WTC11 (cell line): ENCODE data around the gene CLOCK. TPM values are rescaled to one million over a fixed set of nuclear protein-coding genes. Genes with fewer than 3 reads are reported as not detected.

Experiments
- ATAC-seq: fragments of 200-7000 bp; cut with Tn5 transposase; 2 replicates; pipeline ENCODE4 v1.10.0; 2021; ENCODE audit warnings: mild to moderate bottlenecking, moderate library complexity
- CTCF ChIA-PET: fragments of 300-600 bp; sonication (Branson Sonifier 250); formaldehyde crosslinking; loops from one replicate; lab custom pipeline; 2021; ENCODE audit warnings: antibody characterized with exemption; lab: Charles Lee
- POLR2A ChIA-PET: fragments of 350-600 bp; sonication (Branson Sonifier 250); formaldehyde crosslinking; loops from one replicate; lab custom pipeline; 2021; ENCODE audit warnings: antibody characterized with exemption; lab: Charles Lee
- DNase-seq: peaks from one replicate; pipeline ENCODE4 v3.0.0; 2021; ENCODE audit warnings: low spot score
- H3K27ac Mint-ChIP-seq: 2 replicates; pipeline ENCODE4 v1.8.0; 2021; ENCODE audit warnings: mixed read lengths
- H3K27me3 Mint-ChIP-seq: 2 replicates; pipeline ENCODE4 v1.8.0; 2021; ENCODE audit warnings: low read depth, mild to moderate bottlenecking, moderate library complexity, mixed read lengths
- H3K36me3 Mint-ChIP-seq: 2 replicates; pipeline ENCODE4 v1.8.0; 2021; ENCODE audit warnings: mixed read lengths
- H3K4me1 Mint-ChIP-seq: 2 replicates; pipeline ENCODE4 v1.8.0; 2022; ENCODE audit warnings: mixed read lengths
- H3K4me3 Mint-ChIP-seq: 2 replicates; pipeline ENCODE4 v1.8.0; 2021; ENCODE audit warnings: mild to moderate bottlenecking, moderate library complexity, mixed read lengths
- H3K9me3 Mint-ChIP-seq: 2 replicates; pipeline ENCODE4 v1.8.0; 2021; ENCODE audit warnings: mixed read lengths
- CREB1 ChIP-seq: sonication (generic); formaldehyde crosslinking; IDR thresholded peaks from 2 replicates; pipeline ENCODE4 v1.8.0; 2023; ENCODE audit warnings: mild to moderate bottlenecking, missing genetic modification reagents
- ELF4 ChIP-seq: sonication (generic); formaldehyde crosslinking; IDR thresholded peaks from 2 replicates; pipeline ENCODE4 v1.8.1; 2022; ENCODE audit warnings: low read depth, mild to moderate bottlenecking, moderate library complexity, missing genetic modification reagents
- ETV6 ChIP-seq: sonication (generic); formaldehyde crosslinking; IDR thresholded peaks from 2 replicates; pipeline ENCODE4 v1.8.1; 2022; ENCODE audit warnings: mild to moderate bottlenecking, missing genetic modification reagents
- GABPB1 ChIP-seq: sonication (generic); formaldehyde crosslinking; IDR thresholded peaks from 2 replicates; pipeline ENCODE4 v1.8.1; 2023; ENCODE audit warnings: mild to moderate bottlenecking, missing genetic modification reagents
- GRHL2 ChIP-seq: fragments of 250-450 bp; sonication (Bioruptor Pico); IDR thresholded peaks from 2 replicates; pipeline ENCODE4 v1.8.0; 2022; ENCODE audit warnings: mild to moderate bottlenecking, moderate library complexity; ENCODE audit not compliant: insufficient replicate concordance, severe bottlenecking
- JAZF1 ChIP-seq: fragments of 250-450 bp; sonication (Bioruptor Pico); IDR thresholded peaks from 2 replicates; pipeline ENCODE4 v1.9.0; 2021; ENCODE audit warnings: moderate library complexity, mild to moderate bottlenecking, inconsistent platforms
- KAT7 ChIP-seq: sonication (generic); formaldehyde crosslinking; IDR thresholded peaks from 2 replicates; pipeline ENCODE4 v1.8.1; 2023; ENCODE audit warnings: missing genetic modification reagents, mild to moderate bottlenecking, borderline replicate concordance
- NFE2L1 ChIP-seq: sonication (generic); formaldehyde crosslinking; IDR thresholded peaks from 2 replicates; pipeline ENCODE4 v1.8.1; 2023; ENCODE audit warnings: missing genetic modification reagents
- NFYB ChIP-seq: sonication (generic); formaldehyde crosslinking; conservative IDR thresholded peaks from 2 replicates; pipeline ENCODE4 v1.8.0; 2022; ENCODE audit warnings: low read depth, missing genetic modification reagents
- NR1H2 ChIP-seq: sonication (generic); formaldehyde crosslinking; IDR thresholded peaks from 2 replicates; pipeline ENCODE4 v1.9.0; 2021; ENCODE audit warnings: mild to moderate bottlenecking, moderate library complexity, missing genetic modification reagents
- PRRX2 ChIP-seq: fragments of 250-450 bp; sonication (Bioruptor Pico); IDR thresholded peaks from 2 replicates; pipeline ENCODE4 v1.8.0; 2021; ENCODE audit warnings: mild to moderate bottlenecking
- RELA ChIP-seq: sonication (generic); formaldehyde crosslinking; IDR thresholded peaks from 2 replicates; pipeline ENCODE4 v1.8.1; 2022; ENCODE audit warnings: missing genetic modification reagents, mild to moderate bottlenecking, borderline replicate concordance
- TCF7 ChIP-seq: sonication (generic); formaldehyde crosslinking; IDR thresholded peaks from 2 replicates; pipeline ENCODE4 v1.8.0; 2022; ENCODE audit warnings: mild to moderate bottlenecking, low read depth, missing genetic modification reagents, moderate library complexity
- TEAD4 ChIP-seq: sonication (generic); formaldehyde crosslinking; IDR thresholded peaks from 2 replicates; pipeline ENCODE4 v1.8.0; 2022; ENCODE audit warnings: mild to moderate bottlenecking, missing genetic modification reagents
- ZBTB21 ChIP-seq: sonication (generic); formaldehyde crosslinking; IDR thresholded peaks from 2 replicates; pipeline ENCODE4 v1.8.1; 2023; ENCODE audit warnings: mild to moderate bottlenecking, missing genetic modification reagents, borderline replicate concordance
- ZNF121 ChIP-seq: sonication (generic); formaldehyde crosslinking; IDR thresholded peaks from 2 replicates; pipeline ENCODE4 v1.8.0; 2023; ENCODE audit warnings: missing genetic modification reagents
- ZNF671 ChIP-seq: fragments of 250-450 bp; sonication (Bioruptor Pico); IDR thresholded peaks from 2 replicates; pipeline ENCODE4 v1.8.0; 2021; ENCODE audit warnings: mild to moderate bottlenecking
- total RNA-seq: library from RNA; stranded (reverse); gene quantifications from 3 replicates; pipeline ENCODE4 v1.2.3, GENCODE V29; 2021
- TF ChIP-seq, protein P1 (sequence below): sonication (generic); formaldehyde crosslinking; IDR thresholded peaks from 2 replicates; pipeline ENCODE4 v1.8.0; 2022; ENCODE audit warnings: mild to moderate bottlenecking, missing genetic modification reagents
- TF ChIP-seq, protein P2 (sequence below): sonication (generic); formaldehyde crosslinking; IDR thresholded peaks from 2 replicates; pipeline ENCODE4 v1.8.0; 2022; ENCODE audit warnings: mild to moderate bottlenecking, missing genetic modification reagents
- TF ChIP-seq, protein P3 (sequence below): fragments of 250-450 bp; sonication (Bioruptor Pico); conservative IDR thresholded peaks from 2 replicates; pipeline ENCODE4 v1.9.0; 2021; ENCODE audit warnings: mild to moderate bottlenecking
- TF ChIP-seq, protein P4 (sequence below): fragments of 250-450 bp; sonication (Bioruptor Pico); IDR thresholded peaks from 2 replicates; pipeline ENCODE4 v1.9.0; 2021; ENCODE audit warnings: moderate library complexity, mild to moderate bottlenecking, inconsistent platforms, borderline replicate concordance

CLOCK gene
- total RNA-seq, 1 experiment from 2014 or later, result 18.6 TPM

DNA sequence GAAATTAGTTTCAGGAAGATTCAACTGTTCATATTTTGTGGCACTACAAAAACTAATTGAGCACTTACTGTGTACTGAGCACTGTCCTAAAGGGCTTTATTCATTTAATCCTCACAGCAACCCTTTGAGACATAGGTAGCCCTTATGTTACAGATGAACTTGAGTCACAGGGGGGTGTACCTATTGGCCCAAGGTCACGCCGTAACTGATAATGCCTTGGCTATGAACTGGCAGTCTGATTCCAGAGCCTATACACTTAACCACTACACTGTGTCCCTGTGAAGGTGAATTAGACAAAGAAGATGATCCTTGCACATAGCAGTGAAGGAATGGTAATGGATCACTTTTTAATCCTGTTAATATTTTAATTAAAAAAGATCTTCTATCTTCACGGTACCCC, 138.9 kb downstream of the CLOCK start:
- H3K27ac Mint-ChIP-seq, result no peak overlapping the region

DNA sequence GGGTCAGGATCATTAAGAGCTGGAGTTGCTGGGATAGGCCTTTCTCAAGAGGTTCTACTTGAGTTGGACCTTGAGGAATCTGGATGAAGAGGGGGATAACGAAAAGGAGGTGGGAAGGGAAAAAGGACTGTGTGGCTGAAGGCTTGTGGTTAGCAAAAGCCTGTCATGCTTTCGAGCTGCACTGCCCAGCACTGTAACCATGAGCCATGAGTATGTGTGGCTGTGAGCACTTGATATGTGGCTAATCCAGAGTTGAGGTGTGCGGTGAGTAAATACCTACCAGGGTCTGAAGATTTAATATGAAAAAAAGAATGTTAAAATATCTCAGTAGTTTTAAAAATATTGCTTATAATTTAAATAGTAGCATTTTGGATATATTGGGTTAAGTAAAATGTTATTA, 139.6 kb downstream of the CLOCK start:
- ChIA-PET CTCF (no interaction called here), POLR2A (no interaction called here)
- Mint-ChIP-seq H3K9me3 (0 out of 2 replicates have a peak, but pooled peaks cover 3% of the 10 kb centered on the region), H3K27me3 (no peaks in the 10 kb centered on the region), H3K4me3 (no peak overlapping the region), H3K27ac (peak overlapping the region; percentile 8), H3K36me3 (peaks cover 38% of the 10 kb centered on the region), H3K4me1 (peaks cover 35% of the 10 kb centered on the region)
- no peak for ATAC-seq
- no peak for TF ChIP-seq TCF7 (CRISPR knock-in tag)
- TF ChIP-seq ELF4 (CRISPR knock-in tag), result no peak
- TF ChIP-seq TEAD4, result no peak
- TF ChIP-seq GABPB1 (CRISPR knock-in tag), result no peak
- TF ChIP-seq KAT7 (CRISPR knock-in tag), result no peak
- no peak for TF ChIP-seq ZBTB21 (CRISPR knock-in tag)
- no peak for TF ChIP-seq ZNF671 (CRISPR knock-in tag)
- no peak for TF ChIP-seq GRHL2 (CRISPR knock-in tag)
- no peak for TF ChIP-seq NR1H2
- TF ChIP-seq RELA (CRISPR knock-in tag), result no peak
- TF ChIP-seq, protein P1, sequence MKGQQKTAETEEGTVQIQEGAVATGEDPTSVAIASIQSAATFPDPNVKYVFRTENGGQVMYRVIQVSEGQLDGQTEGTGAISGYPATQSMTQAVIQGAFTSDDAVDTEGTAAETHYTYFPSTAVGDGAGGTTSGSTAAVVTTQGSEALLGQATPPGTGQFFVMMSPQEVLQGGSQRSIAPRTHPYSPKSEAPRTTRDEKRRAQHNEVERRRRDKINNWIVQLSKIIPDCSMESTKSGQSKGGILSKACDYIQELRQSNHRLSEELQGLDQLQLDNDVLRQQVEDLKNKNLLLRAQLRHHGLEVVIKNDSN (CRISPR knock-in tag), result no peak
- no peak for TF ChIP-seq JAZF1 (CRISPR knock-in tag)
- no peak for TF ChIP-seq NFYB (CRISPR knock-in tag)
- TF ChIP-seq, protein P2, sequence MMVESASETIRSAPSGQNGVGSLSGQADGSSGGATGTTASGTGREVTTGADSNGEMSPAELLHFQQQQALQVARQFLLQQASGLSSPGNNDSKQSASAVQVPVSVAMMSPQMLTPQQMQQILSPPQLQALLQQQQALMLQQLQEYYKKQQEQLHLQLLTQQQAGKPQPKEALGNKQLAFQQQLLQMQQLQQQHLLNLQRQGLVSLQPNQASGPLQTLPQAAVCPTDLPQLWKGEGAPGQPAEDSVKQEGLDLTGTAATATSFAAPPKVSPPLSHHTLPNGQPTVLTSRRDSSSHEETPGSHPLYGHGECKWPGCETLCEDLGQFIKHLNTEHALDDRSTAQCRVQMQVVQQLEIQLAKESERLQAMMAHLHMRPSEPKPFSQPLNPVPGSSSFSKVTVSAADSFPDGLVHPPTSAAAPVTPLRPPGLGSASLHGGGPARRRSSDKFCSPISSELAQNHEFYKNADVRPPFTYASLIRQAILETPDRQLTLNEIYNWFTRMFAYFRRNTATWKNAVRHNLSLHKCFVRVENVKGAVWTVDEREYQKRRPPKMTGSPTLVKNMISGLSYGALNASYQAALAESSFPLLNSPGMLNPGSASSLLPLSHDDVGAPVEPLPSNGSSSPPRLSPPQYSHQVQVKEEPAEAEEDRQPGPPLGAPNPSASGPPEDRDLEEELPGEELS (CRISPR knock-in tag), result no peak
- TF ChIP-seq CREB1 (CRISPR knock-in tag), result no peak
- no peak for TF ChIP-seq PRRX2
- no peak for DNase-seq

More for the DNA sequence above, 138.9 kb downstream of the CLOCK start:
- Mint-ChIP-seq H3K36me3 (peaks cover 38% of the 10 kb centered on the region), H3K9me3 (0 out of 2 replicates have a peak, but pooled peaks cover 3% of the 10 kb centered on the region), H3K27me3 (no peaks in the 10 kb centered on the region)
- CTCF ChIA-PET, result no interaction called here
- no peak for DNase-seq
- TF ChIP-seq, protein P1 (CRISPR knock-in tag), result no peak
- TF ChIP-seq NFE2L1 (no peak), NFYB (CRISPR knock-in tag) (no peak)
- TF ChIP-seq, all 79 proteins: peak for 0
- ATAC-seq, result no peak
- no peak overlapping the region for H3K4me3 Mint-ChIP-seq
- peaks cover 35% of the 10 kb centered on the region for H3K4me1 Mint-ChIP-seq
- POLR2A ChIA-PET, result no interaction called here

DNA sequence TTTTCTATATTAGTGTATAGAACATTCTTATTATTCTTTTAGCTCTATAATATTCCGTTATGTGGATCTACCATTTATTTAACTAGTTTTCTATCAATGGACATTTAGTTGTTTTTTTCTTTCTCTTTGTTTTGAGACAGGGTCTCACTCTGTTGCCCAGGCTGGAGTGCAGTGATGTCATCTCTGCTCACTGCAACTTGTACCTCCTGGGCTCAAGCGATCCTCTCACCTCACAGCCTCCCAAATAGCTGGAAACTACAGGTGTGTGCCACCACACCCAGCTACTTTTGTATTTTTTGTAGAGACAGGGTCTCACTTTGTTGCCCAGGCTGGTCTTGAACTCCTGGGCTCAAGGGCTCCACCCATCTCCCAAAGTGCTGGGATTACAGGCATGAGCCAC, 140.2 kb downstream of the CLOCK start:
- DNase-seq (no peak), ATAC-seq (no peak)
- Mint-ChIP-seq H3K36me3 (peaks cover 33% of the 10 kb centered on the region), H3K4me1 (peaks cover 31% of the 10 kb centered on the region), H3K4me3 (no peak overlapping the region), H3K9me3 (0 out of 2 replicates have a peak, but pooled peaks cover 3% of the 10 kb centered on the region), H3K27ac (peak overlapping the region; percentile 22; the same call in 1 of the 2 replicates), H3K27me3 (no peaks in the 10 kb centered on the region)
- TF ChIP-seq, protein P3, sequence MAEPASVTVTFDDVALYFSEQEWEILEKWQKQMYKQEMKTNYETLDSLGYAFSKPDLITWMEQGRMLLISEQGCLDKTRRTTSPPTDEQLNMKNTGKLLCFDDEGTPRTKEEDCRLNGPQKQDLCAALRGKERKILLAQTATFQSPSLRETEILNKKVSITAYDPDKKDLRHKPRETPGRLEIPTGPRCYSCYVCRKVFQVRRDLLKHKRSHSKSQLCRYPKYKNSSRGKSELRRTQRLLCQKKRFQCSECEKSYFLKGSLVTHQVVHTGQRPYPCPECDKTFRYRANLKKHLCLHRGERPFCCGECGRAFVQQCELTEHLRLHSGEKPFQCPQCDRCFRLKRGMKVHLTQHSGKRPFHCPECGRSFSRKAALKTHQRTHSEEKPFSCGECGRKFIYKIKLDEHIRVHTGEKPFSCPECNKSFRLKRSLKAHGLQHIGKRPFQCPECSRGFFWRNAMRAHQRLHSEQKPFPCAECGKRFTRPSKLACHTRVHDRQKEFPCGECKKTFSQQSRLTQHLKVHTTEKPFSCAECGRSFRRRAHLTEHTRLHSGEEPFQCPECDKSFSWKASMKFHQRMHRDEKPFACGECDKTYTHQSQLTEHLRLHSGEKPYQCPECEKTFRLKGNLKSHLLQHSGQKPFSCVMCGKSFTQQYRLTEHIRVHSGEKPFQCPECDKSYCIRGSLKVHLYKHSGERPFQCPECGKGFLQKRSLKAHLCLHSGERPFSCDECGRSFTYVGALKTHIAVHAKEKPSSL (CRISPR knock-in tag), result no peak
- TF ChIP-seq ZNF121, result peak; percentile 73; the same call in 1 of the 2 replicates
- no peak for TF ChIP-seq ETV6 (CRISPR knock-in tag)
- TF ChIP-seq JAZF1 (CRISPR knock-in tag), result no peak
- TF ChIP-seq, protein P4, sequence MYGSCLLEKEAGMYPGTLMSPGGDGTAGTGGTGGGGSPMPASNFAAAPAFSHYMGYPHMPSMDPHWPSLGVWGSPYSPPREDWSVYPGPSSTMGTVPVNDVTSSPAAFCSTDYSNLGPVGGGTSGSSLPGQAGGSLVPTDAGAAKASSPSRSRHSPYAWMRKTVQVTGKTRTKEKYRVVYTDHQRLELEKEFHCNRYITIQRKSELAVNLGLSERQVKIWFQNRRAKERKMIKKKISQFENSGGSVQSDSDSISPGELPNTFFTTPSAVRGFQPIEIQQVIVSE (CRISPR knock-in tag), result no peak
- CTCF ChIA-PET, result no interaction called here
- POLR2A ChIA-PET, result no interaction called here
